Esophagus squamous epithelium (tissue), 5 donors: Measurements from ENCODE around the gene TMEM81. TPM values are rescaled to one million over a fixed set of nuclear protein-coding genes. Genes with fewer than 3 reads are reported as not detected.

Source experiments
- DNase-seq: peaks from one replicate; lab custom pipeline; 2025; lab: John Stamatoyannopoulos, UW
- H3K27ac ChIP-seq, 4 donors: fragments of 200-600 bp; sonication (generic); one replicate each; pipeline ENCODE4 v1.5.1; 2016 to 2019; ENCODE audit warnings: mild to moderate bottlenecking in 1 of 4
- H3K27me3 ChIP-seq, 4 donors: fragments of 200-600 bp; sonication (generic); 1 replicate in 3 of 4; 2 replicates in 1 of 4; pipeline versions ENCODE4 v1.5.1 to v1.6.0; 2017 to 2021; ENCODE audit warnings: antibody characterized with exemption in 1 of 4
- H3K36me3 ChIP-seq, 3 donors: fragments of 200-600 bp; sonication (generic); one replicate each; pipeline ENCODE4 v1.5.1; 2016 to 2019
- H3K4me1 ChIP-seq, 3 donors: fragments of 200-600 bp; sonication (generic); one replicate each; pipeline ENCODE4 v1.5.1; 2017 to 2019
- H3K4me3 ChIP-seq, 4 donors: fragments of 200-600 bp; sonication (generic); 1 replicate in 3 of 4; 2 replicates in 1 of 4; pipeline ENCODE4 v1.5.1; 2016 to 2019; ENCODE audit warnings: mild to moderate bottlenecking in 2 of 4, moderate library complexity in 1 of 4
- H3K9me3 ChIP-seq, 3 donors: fragments of 200-600 bp; sonication (generic); one replicate each; pipeline ENCODE4 v1.5.1; 2016 to 2019
- CTCF ChIP-seq, 6 experiments: fragments of 450-650 bp in 4 of 6; fragments of 200-600 bp in 2 of 6; sonication (generic) in 2 of 6; IDR thresholded peaks; one replicate each; pipeline ENCODE4 v1.5.1; 2016 to 2019; ENCODE audit warnings: antibody characterized with exemption in 6 of 6, mild to moderate bottlenecking in 4 of 6, moderate library complexity in 4 of 6
- POLR2A ChIP-seq, 4 donors: fragments of 450-650 bp; IDR thresholded peaks; one replicate each; pipeline ENCODE4 v1.6.1; 2017; ENCODE audit warnings: antibody characterized with exemption in 4 of 4, mild to moderate bottlenecking in 4 of 4, moderate library complexity in 3 of 4
- WGBS, 2 donors: methylation state at CpG; one replicate each; pipeline ENCODE4 v1.1.5; 2018; 5-methylcytosine and 5-hydroxymethylcytosine counted together
- intact Hi-C: fragments of 100-400 bp; cut with DNase I; formaldehyde crosslinking; loops from one replicate; pipeline ENCODE4 v1.15.0; 2022
- total RNA-seq, 4 donors: library from RNA; depleted of rRNA; stranded (reverse); fragments of >200 nt; gene quantifications; one replicate each; pipeline ENCODE4 v1.1.0, GENCODE V29; 2016
- donor health status: DM: yes; HTN: yes; CAD: no.

TMEM81 gene
- total RNA-seq, 4 donors from 2014 or later: 1.4 to 2.2 (median 1.8) TPM

GRCh38 chr1:205041998-205042910, 42.0 kb downstream of the TMEM81 start:
- Histone ChIP-seq H3K9me3 (no peaks in the 10 kb centered on the region), H3K36me3 (no peaks in the 10 kb centered on the region), H3K4me1 (peaks cover 0 to 10% (median 0%) of the 10 kb centered on the region in 3 donors), H3K27ac (no peak overlapping the region), H3K4me3 (no peak overlapping the region), H3K27me3 (peaks cover 4 to 97% (median 8%) of the 10 kb centered on the region in 4 donors)
- intact Hi-C loops: no loop called here
- DNase-seq: no peak
- 31 to 44% methylated on average over 5 to 8 of the region's 16 CpGs for WGBS, 2 donors
- no peak for TF ChIP-seq POLR2A (IDR thresholded peaks at IDR 0.05)
- TF ChIP-seq CTCF (IDR thresholded peaks at IDR 0.05): no peak

GRCh38 chr1:205041001-205041715, 43.1 kb downstream of the TMEM81 start:
- 40% methylated on average over 1 of the region's 4 CpGs; no CpG with 5 or more reads in 1 of the 2 donors for WGBS, 2 donors
- intact Hi-C loops: no loop called here
- Histone ChIP-seq H3K4me1 (peaks cover 0 to 10% (median 0%) of the 10 kb centered on the region in 3 donors), H3K9me3 (no peaks in the 10 kb centered on the region), H3K27me3 (peaks cover 4 to 96% (median 8%) of the 10 kb centered on the region in 4 donors), H3K27ac (no peak overlapping the region), H3K4me3 (no peak overlapping the region), H3K36me3 (no peaks in the 10 kb centered on the region)
- TF ChIP-seq CTCF (IDR thresholded peaks at IDR 0.05) (no peak), POLR2A (IDR thresholded peaks at IDR 0.05) (no peak)
- no peak for DNase-seq

- Histone ChIP-seq H3K27ac (no peak overlapping the region), H3K9me3 (no peaks in the 10 kb centered on the region), H3K4me3 (no peak overlapping the region), H3K36me3 (no peaks in the 10 kb centered on the region), H3K4me1 (peaks cover 0 to 7% (median 0%) of the 10 kb centered on the region in 3 donors), H3K27me3 (peaks cover 0 to 90% (median 2%) of the 10 kb centered on the region in 4 donors)
- intact Hi-C loops: no loop called here
- DNase-seq: no peak
- TF ChIP-seq CTCF (IDR thresholded peaks at IDR 0.05) (no peak), POLR2A (IDR thresholded peaks at IDR 0.05) (no peak)
- WGBS, 2 donors: 69% methylated on average over 2 to 6 of the region's 6 CpGs
These were observed 46.0 kb downstream of the TMEM81 start for GRCh38 chr1:205038132-205038786.

DNA sequence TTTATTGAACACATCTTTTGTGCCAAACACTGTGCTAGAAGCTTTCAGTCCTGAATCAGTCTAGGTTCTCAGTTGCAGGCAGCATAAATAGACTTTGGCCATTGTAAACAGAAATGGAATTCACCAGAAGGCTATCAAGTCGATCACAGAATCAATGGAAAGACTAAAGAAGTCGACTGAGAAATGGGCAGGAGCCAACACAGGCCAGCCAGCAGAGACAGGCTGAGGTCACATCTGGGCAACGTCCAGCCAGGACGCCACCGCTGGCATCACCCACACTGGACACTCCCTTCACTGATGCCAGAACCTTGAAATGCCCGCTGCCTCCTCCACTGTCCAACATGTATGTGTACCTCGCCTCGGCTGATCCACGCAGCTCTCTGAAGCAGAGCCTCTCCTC, 46.7 kb downstream of the TMEM81 start:
- H3K36me3 ChIP-seq: no peaks in the 10 kb centered on the region
- no peaks in the 10 kb centered on the region for H3K4me1 ChIP-seq
- intact Hi-C loops: no loop called here
- WGBS, 2 donors: 77 to 83% methylated on average over 9 of the region's 9 CpGs
- H3K9me3 ChIP-seq: no peaks in the 10 kb centered on the region
- peaks cover 0 to 90% (median 0%) of the 10 kb centered on the region in 4 donors for H3K27me3 ChIP-seq
- H3K27ac ChIP-seq: no peak overlapping the region
- no peak overlapping the region for H3K4me3 ChIP-seq
- no peak for TF ChIP-seq CTCF (IDR thresholded peaks at IDR 0.05)
- TF ChIP-seq POLR2A (IDR thresholded peaks at IDR 0.05): no peak
- DNase-seq: no peak

Other genes starting within 250 kb of the TMEM81 start
- gene NFASC, start 213.6 kb downstream of the TMEM81 start, total RNA-seq: 10 to 100 TPM in 2 of 4 donors, 1 to 10 TPM in 2; 6.3 to 15.1 (median 11.7) TPM
- gene CNTN2, start 41.2 kb downstream of the TMEM81 start, total RNA-seq: under 1 TPM in 1 of 4 donors, not detected in 3; 0.19 TPM
- gene RBBP5, start 37.5 kb upstream of the TMEM81 start, total RNA-seq: 10 to 100 TPM in 3 of 4 donors, 1 to 10 TPM in 1; 7.0 to 36.7 (median 12.2) TPM
- 10 to 100 TPM in 1 of 4 donors, 1 to 10 TPM in 3; 6.5 to 10.9 (median 6.9) TPM for gene DSTYK, start 127.2 kb upstream of the TMEM81 start, total RNA-seq
- gene TMCC2, start 143.5 kb upstream of the TMEM81 start, total RNA-seq: 1 to 10 TPM in 1 of 4 donors, under 1 TPM in 3; 0.76 to 1.9 (median 0.91) TPM
- 10 to 100 TPM; 15.8 to 32.0 (median 21.4) TPM for gene NUAK2, start 237.3 kb upstream of the TMEM81 start, total RNA-seq